GM20000 (cell line): ENCODE measurements around the gene FIZ1.

ENCODE experiments used
- DNase-seq: peaks from one replicate; pipeline ENCODE4 v3.0.0; 2012; ENCODE audit warnings: low spot score
- TF ChIP-seq, protein P1 (sequence below): IDR thresholded peaks from 2 replicates; pipeline ENCODE4 v1.5.1; 2012; ENCODE audit warnings: mild to moderate bottlenecking, control low read depth; ENCODE audit errors: extremely low read depth, missing control alignments

The FIZ1 gene

GRCh38 chr19:55621673-55622231, 22.4 kb upstream of the FIZ1 start:
- no peak for DNase-seq
- TF ChIP-seq, protein P1, sequence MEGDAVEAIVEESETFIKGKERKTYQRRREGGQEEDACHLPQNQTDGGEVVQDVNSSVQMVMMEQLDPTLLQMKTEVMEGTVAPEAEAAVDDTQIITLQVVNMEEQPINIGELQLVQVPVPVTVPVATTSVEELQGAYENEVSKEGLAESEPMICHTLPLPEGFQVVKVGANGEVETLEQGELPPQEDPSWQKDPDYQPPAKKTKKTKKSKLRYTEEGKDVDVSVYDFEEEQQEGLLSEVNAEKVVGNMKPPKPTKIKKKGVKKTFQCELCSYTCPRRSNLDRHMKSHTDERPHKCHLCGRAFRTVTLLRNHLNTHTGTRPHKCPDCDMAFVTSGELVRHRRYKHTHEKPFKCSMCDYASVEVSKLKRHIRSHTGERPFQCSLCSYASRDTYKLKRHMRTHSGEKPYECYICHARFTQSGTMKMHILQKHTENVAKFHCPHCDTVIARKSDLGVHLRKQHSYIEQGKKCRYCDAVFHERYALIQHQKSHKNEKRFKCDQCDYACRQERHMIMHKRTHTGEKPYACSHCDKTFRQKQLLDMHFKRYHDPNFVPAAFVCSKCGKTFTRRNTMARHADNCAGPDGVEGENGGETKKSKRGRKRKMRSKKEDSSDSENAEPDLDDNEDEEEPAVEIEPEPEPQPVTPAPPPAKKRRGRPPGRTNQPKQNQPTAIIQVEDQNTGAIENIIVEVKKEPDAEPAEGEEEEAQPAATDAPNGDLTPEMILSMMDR, result no peak

DNA sequence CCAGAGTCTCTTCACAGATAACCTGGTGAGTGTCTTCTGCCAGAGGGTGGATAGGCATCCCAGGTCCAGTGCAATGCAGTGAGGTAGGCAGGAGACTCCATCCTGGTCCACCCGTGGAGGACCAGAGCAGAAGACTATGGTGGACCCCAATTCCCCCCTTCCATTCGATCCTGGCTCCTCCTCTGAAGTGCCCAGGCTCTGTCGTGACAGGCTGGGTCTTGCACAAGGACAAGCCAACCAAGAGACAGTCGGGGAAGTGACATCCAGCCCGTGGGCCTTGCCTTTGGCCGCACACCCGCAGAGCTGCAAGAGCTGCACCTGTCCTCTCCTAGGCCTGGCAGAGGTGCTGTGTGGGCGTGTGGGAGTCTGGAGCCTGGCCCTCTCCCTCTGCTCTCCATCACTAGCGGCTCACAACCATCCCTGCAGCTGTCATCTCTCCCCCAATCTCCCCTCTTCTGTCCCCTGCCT, 21.9 kb upstream of the FIZ1 start:
- DNase-seq, result no peak
- TF ChIP-seq, protein P1, result no peak

DNA sequence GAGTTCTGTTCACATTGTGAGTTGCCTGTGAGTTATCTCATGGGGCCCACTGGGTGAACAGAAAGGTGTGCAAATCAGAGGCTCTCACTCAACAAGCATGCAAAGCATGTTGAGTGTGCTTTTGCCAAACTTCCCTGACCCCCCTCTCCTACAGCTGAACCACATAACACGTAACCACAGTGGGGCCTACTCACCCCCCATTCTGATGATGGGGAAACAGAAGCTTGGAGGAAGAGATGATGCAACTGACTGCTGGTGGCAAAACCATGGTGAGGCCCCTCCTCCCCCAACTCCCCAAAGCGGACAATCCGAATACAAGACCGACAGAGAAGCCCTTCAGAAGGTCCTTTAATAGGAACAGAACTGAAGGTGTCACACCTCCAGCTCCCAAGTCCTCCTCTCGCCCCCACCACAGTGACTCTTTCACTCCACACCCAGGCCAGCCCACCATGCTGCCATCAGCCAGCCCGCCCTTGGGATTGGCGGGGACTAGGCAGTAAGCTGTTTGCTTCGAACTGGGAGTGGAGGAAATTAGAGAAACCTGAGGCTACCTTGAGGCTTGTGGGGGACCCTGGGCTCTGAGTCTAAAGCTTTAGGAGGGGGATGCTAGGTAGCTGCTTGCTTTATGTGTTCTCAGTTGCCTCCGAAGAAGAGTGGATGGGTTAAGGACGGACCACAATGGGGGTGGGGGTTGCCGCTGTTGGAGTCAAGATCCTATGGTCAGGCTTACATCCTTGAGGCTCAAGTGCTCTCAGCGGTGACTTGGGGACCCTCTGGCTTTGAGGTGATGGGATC, 21.3 kb upstream of the FIZ1 start:
- DNase-seq, result no peak
- TF ChIP-seq, protein P1, result no peak

DNA sequence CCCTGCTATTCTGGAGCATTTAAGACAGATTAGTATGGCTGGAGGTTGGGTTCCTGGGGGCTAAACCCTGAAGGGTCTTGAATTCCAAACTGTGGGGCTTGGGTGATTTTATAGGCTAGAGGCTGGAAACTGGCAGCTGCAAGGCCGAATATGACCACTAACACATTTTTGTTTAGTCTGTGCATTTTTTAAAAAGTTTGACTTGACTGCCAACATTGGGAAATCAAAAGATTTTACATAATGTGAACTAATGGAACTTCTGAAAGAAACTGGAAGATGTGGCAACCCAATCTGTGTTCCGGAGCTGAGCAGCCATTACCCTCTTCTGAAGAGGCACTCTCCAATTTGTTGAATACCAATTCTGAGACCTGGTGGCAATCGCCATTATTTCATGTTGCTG, 20.0 kb upstream of the FIZ1 start:
- no peak for DNase-seq
- TF ChIP-seq, protein P1, result no peak

GRCh38 chr19:55618426-55618825, 19.1 kb upstream of the FIZ1 start:
- TF ChIP-seq, protein P1, result no peak
- no peak for DNase-seq

DNA sequence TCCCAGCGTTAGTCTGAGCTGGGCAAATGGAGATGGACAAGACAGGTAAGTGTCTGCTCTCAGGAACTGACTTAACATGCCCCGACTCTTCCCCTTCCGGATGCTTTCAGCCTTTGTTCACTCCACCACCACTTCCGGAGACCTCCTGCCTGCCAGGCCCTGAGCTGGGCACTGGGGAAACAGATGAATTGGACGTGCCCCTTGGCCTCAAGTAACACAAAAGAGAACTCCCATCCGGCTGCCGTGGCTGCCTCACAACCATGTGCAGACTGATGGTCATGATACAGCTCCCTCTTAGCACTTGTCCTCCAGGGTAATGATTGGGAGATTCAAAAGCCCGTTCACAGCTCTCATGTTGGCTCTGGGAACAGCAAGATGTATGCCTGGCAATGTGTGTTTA, 18.1 kb upstream of the FIZ1 start:
- no peak for DNase-seq
- TF ChIP-seq, protein P1, result no peak

GRCh38 chr19:55616395-55616875, 17.1 kb upstream of the FIZ1 start:
- DNase-seq, result no peak
- TF ChIP-seq, protein P1, result no peak
